Lung (tissue), 12 donors: ENCODE data around the gene TSPAN31. TPM values are rescaled to one million over a fixed set of nuclear protein-coding genes. Genes with fewer than 3 reads are reported as not detected.

ENCODE experiments used
- ATAC-seq: fragments of 200-7000 bp; cut with Tn5 transposase; one replicate; pipeline ENCODE4 v1.9.1; 2020; ENCODE audit warnings: moderate number of reproducible peaks; ENCODE audit not compliant: insufficient read depth, low FRiP score
- DNase-seq, 3 donors: peaks; one replicate each; pipeline ENCODE4 v3.0.0-alpha.2; 2013 to 2017
- H3K27ac ChIP-seq, 2 donors: one replicate each; pipeline ENCODE4 v1.5.1; 2013; ENCODE audit warnings: mild to moderate bottlenecking in 2 of 2, moderate library complexity in 2 of 2, control low read depth in 1 of 2, inconsistent platforms in 1 of 2, low read depth in 1 of 2, low read length in 1 of 2
- H3K27me3 ChIP-seq, 3 donors: one replicate each; pipeline ENCODE4 v1.5.1; 2013; ENCODE audit warnings: low read length in 2 of 3; ENCODE audit not compliant: control insufficient read depth in 3 of 3, insufficient read depth in 3 of 3
- H3K36me3 ChIP-seq, 4 donors: one replicate each; pipeline ENCODE4 v1.5.1; 2013; ENCODE audit warnings: low read length in 4 of 4, mild to moderate bottlenecking in 1 of 4, moderate library complexity in 1 of 4; ENCODE audit not compliant: control insufficient read depth in 4 of 4, insufficient read depth in 4 of 4
- H3K4me1 ChIP-seq, 5 donors: one replicate each; pipeline ENCODE4 v1.5.1; 2013; ENCODE audit warnings: low read length in 5 of 5, mild to moderate bottlenecking in 2 of 5, moderate library complexity in 1 of 5; ENCODE audit not compliant: control insufficient read depth in 5 of 5, insufficient read depth in 5 of 5
- H3K4me3 ChIP-seq: one replicate; pipeline ENCODE4 v1.5.1; 2013; ENCODE audit warnings: mild to moderate bottlenecking, control low read depth, moderate library complexity
- H3K9ac ChIP-seq, 2 donors: one replicate each; pipeline ENCODE4 v1.5.1; 2013; ENCODE audit warnings: low read length in 2 of 2, control low read depth in 1 of 2; ENCODE audit not compliant: insufficient read depth in 1 of 2
- H3K9me3 ChIP-seq, 4 donors: one replicate each; pipeline ENCODE4 v1.5.1; 2013; ENCODE audit warnings: low read length in 3 of 4, mild to moderate bottlenecking in 1 of 4, moderate library complexity in 1 of 4; ENCODE audit not compliant: control insufficient read depth in 4 of 4, insufficient read depth in 3 of 4
- WGBS, 2 donors: extraction: QIAGEN DNeasy Blood & Tissue Kit; methylation state at CpG; one replicate each; pipeline ENCODE4 v1.1.7; 2013; 5-methylcytosine and 5-hydroxymethylcytosine counted together
- polyA plus RNA-seq, 2 donors: library from polyadenylated mRNA; stranded (reverse); fragments of 200-250 nt; gene quantifications; one replicate each; pipeline ENCODE4 v1.2.1, GENCODE V29; 2013
- total RNA-seq, 2 donors: library from RNA; depleted of rRNA in 1 of 2; stranded (reverse); fragments of >200 nt in 1 of 2; gene quantifications; one replicate each; pipeline ENCODE4 v1.2.1, GENCODE V29; 2014 to 2021
- TF ChIP-seq, protein P1 (sequence below): IDR thresholded peaks from 2 replicates; pipeline ENCODE4 v1.5.1; 2012; ENCODE audit warnings: mild to moderate bottlenecking; ENCODE audit errors: control extremely low read depth, extremely low read depth
- donor health status: control.
- donor health status: control.
- donor health status: Bipolar disorder and iron deficiency.
- donor health status: healthy.
- donor health status: DM: yes; HTN: yes; CAD: no.

Gene TSPAN31
- total and polyA plus RNA-seq, 4 donors = 32.4 to 61.1 (median 46.1) TPM

DNA sequence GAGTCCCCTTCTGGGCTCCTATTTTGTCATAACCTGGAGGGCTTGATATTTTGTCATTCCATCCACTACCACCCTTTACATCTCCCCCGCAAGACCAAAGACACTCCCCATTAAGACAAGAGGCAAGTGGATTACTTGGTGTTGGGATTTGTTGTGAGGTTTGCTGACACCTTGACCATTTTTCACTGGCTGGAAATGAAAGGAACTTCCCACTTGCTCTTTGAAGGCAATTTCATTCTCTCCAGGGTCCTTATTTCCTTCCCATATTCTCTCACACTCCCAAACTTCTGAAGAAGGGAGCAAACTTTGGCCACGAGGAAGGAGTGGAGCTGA, 21.2 kb upstream of the TSPAN31 start:
- Histone ChIP-seq H3K4me1 (peaks cover 0 to 19% (median 0%) of the 10 kb centered on the region in 5 donors), H3K27ac (no peak overlapping the region), H3K9ac (no peak overlapping the region), H3K4me3 (no peak overlapping the region), H3K27me3 (peaks cover 0 to 30% (median 14%) of the 10 kb centered on the region in 3 donors), H3K9me3 (peaks cover 0 to 2% (median 0%) of the 10 kb centered on the region in 4 donors), H3K36me3 (peaks cover 10 to 36% (median 13%) of the 10 kb centered on the region in 4 donors)
- DNase-seq = no peak
- TF ChIP-seq, protein P1, sequence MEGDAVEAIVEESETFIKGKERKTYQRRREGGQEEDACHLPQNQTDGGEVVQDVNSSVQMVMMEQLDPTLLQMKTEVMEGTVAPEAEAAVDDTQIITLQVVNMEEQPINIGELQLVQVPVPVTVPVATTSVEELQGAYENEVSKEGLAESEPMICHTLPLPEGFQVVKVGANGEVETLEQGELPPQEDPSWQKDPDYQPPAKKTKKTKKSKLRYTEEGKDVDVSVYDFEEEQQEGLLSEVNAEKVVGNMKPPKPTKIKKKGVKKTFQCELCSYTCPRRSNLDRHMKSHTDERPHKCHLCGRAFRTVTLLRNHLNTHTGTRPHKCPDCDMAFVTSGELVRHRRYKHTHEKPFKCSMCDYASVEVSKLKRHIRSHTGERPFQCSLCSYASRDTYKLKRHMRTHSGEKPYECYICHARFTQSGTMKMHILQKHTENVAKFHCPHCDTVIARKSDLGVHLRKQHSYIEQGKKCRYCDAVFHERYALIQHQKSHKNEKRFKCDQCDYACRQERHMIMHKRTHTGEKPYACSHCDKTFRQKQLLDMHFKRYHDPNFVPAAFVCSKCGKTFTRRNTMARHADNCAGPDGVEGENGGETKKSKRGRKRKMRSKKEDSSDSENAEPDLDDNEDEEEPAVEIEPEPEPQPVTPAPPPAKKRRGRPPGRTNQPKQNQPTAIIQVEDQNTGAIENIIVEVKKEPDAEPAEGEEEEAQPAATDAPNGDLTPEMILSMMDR = no peak
- ATAC-seq = no peak
- 63 to 71% methylated on average over 2 of the region's 2 CpGs for WGBS, 2 donors

DNA sequence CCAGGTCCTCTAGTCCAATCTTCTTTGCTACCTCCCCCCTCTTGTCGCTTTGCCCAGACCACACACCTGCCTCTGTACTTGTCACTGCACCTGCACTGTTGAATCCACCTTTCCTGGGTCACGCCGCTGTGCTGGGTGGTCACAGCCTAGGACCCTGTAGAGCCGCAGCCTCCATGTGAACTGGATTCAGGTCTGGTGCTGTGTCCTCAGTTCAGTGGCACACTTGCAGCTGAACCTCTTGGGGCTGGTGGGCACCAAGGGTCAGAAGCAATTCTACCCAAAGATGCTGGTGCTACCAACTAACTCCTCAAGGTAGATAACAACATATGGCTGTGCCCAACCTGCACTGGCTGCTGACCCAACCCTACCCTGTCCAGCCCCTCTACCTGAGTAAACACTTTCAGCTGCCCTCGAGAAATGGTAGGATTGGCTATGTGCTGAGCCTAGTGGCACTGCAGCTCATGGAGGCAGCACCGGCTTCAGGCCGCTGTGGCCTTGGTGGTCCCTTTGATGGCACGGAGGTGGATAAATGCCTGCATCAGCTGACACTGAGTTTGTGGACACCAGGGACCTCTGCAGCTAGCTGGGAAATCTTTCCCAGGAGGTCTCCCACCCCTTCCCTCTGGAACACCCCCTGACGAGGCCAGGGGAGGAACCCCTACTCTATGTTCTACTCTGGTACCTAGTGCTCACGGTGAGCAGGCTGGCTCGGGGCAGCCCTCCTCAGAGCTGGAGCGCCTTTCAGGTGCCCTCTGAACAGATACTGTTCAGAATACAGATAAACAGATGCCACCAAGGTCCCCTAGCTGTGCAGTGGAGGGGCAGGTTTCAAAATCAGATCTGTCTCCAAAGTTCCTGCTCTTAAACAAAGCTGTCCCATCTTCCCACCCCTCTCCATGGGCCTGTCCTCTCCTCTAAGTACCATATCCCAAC, 20.6 kb upstream of the TSPAN31 start:
- Histone ChIP-seq H3K27me3 (peaks cover 0 to 32% (median 14%) of the 10 kb centered on the region in 3 donors), H3K36me3 (peaks cover 4 to 29% (median 7%) of the 10 kb centered on the region in 4 donors), H3K4me3 (no peak overlapping the region), H3K9me3 (peaks cover 0 to 2% (median 0%) of the 10 kb centered on the region in 4 donors), H3K27ac (no peak overlapping the region), H3K4me1 (peaks cover 0 to 19% (median 0%) of the 10 kb centered on the region in 5 donors), H3K9ac (no peak overlapping the region)
- DNase-seq = no peak
- TF ChIP-seq, protein P1 = no peak
- ATAC-seq = no peak
- WGBS, 2 donors = 86 to 88% methylated on average over 12 of the region's 12 CpGs

DNA sequence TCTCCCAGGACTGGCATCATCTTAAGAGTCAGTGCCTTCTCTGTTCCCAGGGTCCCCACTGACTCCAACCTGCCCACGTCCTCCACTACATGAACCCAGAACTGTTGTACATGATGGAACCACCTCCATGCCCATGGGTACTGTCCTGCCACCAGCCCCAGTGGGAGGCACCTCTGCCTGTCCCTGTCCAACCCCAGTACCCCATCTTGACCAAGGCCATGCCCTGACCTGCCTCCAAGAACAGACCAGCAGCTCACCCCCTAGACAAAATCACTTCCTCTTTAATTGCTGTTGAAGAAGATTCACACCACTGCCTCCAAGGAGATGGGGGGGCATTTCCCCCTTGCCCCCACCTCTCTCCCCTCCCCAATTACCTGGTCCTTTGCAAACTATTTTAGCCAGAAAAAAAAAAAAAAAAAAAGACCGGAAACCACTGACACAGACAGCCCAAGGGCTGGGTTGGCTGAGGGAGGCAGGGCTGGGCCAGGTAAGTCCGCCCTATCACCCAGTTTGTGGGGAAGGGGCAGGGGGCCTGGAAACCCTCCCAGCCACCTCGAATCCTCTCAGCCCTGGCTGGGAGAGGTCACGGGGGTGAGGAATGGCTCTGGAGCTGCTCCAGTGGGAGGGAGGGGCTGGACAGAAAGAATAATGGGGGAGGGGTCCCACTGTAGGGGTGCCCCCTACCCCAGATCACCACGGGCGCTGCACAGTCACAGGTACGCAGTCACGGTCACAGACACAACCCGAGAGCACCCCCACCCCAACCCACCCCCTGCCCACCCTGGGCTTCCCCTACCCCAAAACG, 19.7 kb upstream of the TSPAN31 start:
- Histone ChIP-seq H3K4me1 (peaks cover 0 to 19% (median 0%) of the 10 kb centered on the region in 5 donors), H3K9me3 (no peaks in the 10 kb centered on the region), H3K4me3 (no peak overlapping the region), H3K27ac (no peak overlapping the region), H3K9ac (no peak overlapping the region), H3K27me3 (peaks cover 0 to 40% (median 19%) of the 10 kb centered on the region in 3 donors), H3K36me3 (peaks cover 3 to 23% (median 6%) of the 10 kb centered on the region in 4 donors)
- TF ChIP-seq, protein P1 = no peak
- ATAC-seq (no peak), DNase-seq (no peak)
- WGBS, 2 donors = 67 to 77% methylated on average over 10 to 11 of the region's 11 CpGs
